HTERT RPE-1 (cell line): ENCODE data around the gene DENND4A.
"Not testable (repeated sequence)": the region's sequence is repeated elsewhere in the genome, so short reads cannot be mapped to it uniquely, and the experiment has no call there.

ENCODE experiments used
- in situ Hi-C: fragments of 300-500 bp; cut with MboI; formaldehyde crosslinking; loops from 4 replicates; pipeline ENCODE4 v1.14.3; 2020; ENCODE audit warnings: low sequenced_read_pairs

The DENND4A gene

DNA sequence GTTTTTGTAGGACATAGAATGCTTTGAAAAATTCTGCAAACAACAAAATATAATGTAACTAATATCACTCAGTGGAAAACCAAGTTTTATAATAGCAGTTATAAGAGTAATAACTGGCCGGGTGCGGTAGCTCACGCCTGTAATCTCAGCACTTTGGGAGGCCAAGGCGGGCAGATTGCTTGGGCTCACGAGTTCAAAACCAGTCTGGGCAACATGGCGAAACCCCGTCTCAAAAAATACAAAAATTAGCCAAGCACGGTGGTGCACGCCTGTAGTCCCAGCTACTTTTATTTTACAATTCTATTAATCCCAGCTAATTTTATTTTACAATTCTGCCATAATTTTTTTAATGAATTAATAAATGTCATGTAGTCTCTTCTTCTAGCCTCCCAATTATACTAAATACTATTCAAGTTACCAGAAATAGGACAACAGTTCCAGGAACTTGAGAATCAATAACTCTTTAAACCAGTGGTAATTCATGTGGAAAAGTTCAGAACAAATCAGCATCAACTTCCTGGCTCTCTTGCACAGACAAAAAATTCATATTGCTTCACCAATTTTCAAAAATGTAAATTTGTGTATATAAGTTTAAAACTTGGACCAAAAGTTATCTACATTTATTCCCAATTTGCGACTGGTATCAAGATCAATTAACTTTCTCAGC, 2.2 kb downstream of the DENND4A start:
- in situ Hi-C loops, result no loop called here

- in situ Hi-C loops, result no loop called here
These were observed 3.0 kb downstream of the DENND4A start for GRCh38 chr15:65789105-65789504.

GRCh38 chr15:65787260-65787659, 4.8 kb downstream of the DENND4A start:
- in situ Hi-C loops, result no loop called here

DNA sequence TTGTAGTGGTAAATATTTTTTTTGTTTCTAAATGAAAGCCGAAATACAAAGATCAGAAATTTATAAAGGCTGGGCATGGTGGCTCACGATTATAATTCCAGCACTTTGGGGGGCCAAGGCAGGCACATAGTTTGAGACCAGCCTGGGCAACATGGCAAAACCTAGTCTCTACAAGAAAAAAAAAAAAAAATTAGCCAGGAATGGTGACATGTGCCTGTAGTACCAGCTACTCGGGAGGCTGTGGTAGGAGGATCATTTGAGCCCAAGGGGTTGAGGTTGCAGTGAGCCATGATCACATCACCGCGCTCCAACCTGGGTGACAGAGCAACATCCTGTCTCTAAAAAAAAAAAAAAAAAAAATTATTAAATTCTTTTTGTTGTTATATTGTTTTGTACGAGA, 6.9 kb downstream of the DENND4A start:
- in situ Hi-C loops, result no loop called here

DNA sequence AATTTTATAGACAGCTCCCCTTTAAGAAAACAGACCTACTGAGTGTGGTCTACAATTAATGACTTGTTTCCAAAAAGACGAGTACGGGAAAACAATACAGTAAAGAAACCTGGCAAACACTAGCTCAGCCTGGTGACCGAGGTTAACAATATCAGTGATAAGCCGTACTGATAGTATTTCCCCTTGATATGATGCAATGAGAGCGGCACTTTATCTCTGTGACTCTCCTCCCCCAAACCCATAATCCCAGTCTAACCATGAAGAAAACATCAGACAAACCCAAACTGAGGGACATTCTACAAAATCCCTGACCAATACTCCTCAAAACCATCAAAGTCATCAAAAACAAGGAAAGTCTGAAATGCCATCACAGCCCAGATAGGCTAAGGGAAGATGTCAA, 8.2 kb downstream of the DENND4A start:
- in situ Hi-C loops, result no loop called here

DNA sequence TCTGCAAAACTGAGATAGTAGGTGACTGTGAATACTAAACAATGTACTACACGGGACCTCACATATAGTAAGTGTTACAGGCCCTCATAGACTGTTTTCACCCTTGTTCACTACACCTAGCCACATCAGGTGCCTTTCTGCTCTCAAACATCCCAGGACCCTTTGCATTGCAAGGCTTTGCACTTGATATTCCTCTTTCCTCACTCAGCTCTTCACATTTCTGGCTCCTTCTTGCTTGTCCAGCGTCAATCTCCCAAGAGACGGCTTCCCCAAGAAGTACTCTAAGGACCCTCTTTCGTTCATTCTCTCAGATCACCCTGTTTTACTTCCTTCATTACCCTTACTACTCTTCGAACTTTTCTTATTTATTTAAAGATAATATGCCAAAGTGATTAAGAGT, 10.0 kb downstream of the DENND4A start:
- in situ Hi-C loops, result no loop called here

DNA sequence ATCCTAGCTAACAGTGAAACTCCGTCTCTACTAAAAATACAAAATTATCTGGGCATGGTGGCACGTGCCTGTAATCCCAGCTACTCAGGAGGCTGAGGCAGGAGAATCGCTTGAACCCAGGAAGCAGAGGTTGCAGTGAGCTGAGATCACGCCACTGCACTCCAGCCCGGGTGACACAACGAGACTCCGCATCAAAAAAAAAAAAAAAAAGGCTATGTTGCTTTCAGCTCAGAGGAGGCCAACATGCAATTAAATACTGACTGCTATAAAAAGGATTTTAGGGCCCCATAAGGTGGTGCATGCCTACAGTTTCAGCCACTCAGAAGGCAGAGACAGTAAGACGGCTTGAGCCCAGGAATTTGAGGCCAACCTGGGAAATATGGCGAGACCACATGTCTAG, 13.4 kb downstream of the DENND4A start:
- in situ Hi-C loops, result not testable (repeated sequence)

DNA sequence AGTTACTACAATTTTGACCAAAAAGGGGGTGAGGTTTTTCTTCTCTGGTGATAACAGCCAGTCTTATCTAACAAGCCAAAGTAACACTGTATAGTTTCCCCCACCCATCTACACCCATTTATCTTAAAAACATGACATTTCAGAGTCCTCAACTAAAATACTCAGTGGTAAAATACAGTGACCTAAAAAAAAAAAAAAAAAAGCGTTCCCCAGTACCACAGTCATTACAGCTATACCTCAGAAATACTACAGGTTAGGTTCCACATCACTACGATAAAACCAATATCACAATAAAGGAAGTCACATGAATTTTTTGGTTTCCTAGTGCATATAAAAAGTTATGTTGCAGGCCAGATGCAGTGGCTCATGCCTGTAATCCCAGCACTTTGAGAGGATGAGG, 13.8 kb downstream of the DENND4A start:
- in situ Hi-C loops, result no loop called here

DNA sequence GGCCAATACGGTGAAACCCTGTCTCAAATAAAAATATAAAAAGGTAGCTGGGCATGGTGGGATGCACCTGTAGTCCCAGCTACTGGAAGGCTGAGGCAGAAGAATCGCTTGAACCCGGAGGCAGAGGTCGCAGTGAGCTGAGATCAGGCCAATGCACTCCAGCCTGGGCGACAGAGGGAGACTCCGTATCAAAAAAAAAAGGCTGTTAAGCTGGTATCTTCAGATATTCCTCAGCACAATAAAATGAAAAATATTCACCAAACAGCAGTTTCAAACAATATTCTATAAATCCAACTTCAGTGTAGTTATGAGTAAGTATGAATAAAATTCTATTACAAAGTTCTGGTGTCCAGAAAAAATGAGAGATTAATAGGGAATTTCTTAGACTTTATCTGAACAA, 14.2 kb downstream of the DENND4A start:
- in situ Hi-C loops, result no loop called here

GRCh38 chr15:65777053-65777452, 15.0 kb downstream of the DENND4A start:
- in situ Hi-C loops, result no loop called here

GRCh38 chr15:65773386-65774111, 18.5 kb downstream of the DENND4A start:
- in situ Hi-C loops, result no loop called here

DNA sequence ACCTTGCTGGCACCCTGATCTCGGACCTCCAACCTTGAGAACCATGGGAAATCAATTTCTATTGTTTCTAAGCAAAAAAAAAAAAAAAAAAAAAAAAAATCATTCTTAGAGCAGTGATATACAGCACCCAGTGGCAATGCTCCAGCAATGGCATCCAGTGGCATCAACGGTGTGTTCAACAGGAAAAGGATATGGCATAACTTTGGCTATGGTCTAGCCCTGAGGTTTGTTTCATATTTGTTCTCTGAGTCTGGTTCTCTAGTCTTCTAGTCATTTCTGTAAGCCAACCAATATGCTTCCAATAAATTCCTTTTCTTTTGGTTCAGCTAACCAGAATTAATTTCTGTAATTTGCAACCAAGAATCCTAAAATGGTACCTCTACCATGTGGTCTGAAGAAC, 19.2 kb downstream of the DENND4A start:
- in situ Hi-C loops, result no loop called here

DNA sequence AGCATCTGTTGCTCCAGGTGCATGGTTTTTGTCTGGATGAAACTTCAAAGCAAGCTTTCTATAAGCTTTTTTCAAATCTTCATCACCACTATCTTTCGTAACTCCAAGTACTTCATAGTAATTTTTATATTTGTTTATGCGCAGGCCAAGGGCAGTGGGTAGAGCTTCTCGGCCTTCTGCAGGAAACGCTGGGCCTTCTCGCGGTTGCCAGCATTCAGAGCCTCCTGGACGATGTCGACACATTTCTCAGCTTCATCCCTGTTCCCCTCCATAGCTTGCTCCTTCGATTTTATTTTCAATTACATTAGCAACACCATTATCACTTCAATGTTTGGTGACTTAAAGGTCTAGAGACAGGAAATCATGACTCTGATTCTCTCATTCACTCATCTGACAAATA, 20.2 kb downstream of the DENND4A start:
- in situ Hi-C loops, result no loop called here

DNA sequence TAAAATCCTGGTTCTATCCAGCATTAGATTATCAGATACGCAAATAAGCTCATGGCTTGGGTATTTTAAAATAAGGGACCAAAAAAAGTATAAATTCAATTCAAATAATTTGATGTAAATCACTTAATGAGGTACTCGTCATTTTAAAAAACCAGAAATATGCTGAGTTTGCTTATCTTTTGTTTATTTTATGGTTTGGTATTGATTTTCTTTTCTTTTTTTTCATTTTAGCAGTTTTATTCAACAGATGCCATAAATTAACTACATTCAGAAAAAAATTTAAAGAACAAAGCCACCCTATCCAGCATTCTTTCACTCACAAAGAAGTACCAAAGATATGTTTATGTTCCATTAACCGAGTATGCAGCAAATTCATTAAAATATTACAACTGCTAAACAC, 22.6 kb downstream of the DENND4A start:
- in situ Hi-C loops, result no loop called here

GRCh38 chr15:65767895-65768294, 24.2 kb downstream of the DENND4A start:
- in situ Hi-C loops, result no loop called here

DNA sequence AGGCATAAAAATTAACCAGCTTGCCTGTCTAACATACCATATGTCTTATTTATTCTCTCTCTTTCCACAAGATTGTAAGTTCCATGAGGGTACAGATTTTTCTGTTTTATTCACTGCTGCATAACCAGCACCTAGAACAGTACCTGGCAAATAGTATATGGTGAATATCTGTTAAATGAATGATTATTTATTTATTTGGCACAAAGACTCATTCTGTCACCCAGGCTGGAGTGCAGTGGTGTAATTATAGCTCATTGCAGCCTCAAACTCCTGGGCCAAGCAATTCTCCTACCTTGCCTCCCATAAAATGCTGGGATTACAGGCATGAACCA, 24.9 kb downstream of the DENND4A start:
- in situ Hi-C loops, result no loop called here

DNA sequence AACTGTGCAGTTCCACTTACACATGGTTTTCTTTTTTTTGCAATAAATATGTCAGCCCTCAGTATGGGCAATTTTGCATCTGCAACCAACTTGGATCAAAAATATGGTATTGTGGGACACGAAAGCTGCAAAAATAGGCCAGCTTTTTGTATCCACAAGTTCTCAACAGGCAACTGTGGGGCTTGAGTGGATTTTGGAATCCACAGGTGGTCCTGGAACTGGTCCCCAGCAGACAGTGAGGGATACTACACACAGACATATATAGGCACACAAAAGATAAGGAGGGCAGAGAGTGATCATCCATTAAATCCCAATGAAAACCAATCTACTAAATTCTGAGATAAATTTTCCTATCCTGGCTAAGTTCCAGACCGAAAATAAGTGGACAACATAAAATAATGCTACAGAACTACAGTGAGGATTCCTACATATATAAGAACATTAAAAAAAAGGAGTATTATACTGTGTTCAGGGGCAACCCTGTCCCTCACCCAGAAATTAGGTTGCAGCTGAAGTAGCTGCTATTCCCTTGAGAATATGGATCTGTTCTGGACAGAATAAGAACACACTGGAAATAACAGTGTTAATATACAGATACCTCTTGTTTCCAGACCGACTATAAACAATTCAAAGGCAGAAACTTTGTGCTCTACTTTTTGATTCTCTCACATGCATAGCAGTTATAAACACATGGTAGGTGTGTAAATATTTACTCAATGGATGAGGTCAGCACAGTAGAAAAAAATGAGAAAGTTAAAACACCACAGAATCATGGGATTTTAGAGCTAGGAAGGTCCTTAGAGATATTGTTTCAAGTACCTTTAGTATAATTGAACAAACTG, 25.4 kb downstream of the DENND4A start:
- in situ Hi-C loops, result no loop called here

DNA sequence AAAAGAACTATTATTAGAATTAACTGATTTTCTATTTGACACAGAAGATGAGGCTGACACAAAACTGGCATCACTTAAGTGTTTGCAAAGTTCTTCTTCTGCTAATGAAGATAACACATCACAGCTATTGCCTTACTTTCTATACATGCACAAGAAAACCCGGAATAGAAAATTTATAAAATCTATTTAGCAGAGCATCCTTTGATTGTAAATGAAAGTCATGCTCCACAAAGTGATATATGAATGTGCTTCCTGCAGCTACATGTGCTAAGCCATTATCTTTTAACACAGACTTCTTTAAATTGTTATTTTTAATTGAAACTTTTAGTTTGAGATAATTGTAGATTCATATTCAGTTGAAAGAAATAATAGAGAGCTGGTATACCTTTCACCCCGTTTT, 27.0 kb downstream of the DENND4A start:
- in situ Hi-C loops, result no loop called here

GRCh38 chr15:65762914-65763787, 28.9 kb downstream of the DENND4A start:
- in situ Hi-C loops, result no loop called here

DNA sequence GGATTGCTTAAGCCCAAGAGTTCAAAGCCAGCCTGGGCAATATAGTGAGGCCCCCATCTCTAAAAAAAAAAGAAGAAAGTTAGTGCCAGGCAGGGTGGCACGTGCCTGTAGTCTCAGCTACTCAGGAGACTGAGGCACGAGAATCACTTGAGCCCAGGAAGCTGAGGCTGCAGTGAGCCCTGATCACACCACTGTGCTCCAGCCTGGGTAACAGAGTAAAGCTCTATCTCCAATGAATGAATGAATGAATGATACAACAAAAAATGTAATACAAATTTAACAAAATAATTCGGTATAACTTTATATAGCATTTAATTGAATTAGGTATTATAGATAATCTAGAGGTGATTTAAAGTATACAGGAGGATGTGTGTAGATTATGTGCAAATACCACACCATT, 29.7 kb downstream of the DENND4A start:
- in situ Hi-C loops, result no loop called here
